ENCODE results near the gene ATF4.

GRCh38 chr22:39504071-39504470 is 16.3 kb upstream of the ATF4 start:
- TF ChIP-seq CTCF (IDR thresholded peaks at IDR 0.05) = no peak
- no peak for TF ChIP-seq EP300 (IDR thresholded peaks at IDR 0.05)

Measured in stomach (tissue), 4 donors.